ENCODE measurements around the gene BRDT.

The BRDT gene

GRCh38 chr1:92031281-92032110, 82.3 kb downstream of the BRDT start:
- TF ChIP-seq CTCF (IDR thresholded peaks at IDR 0.05; ENCODE audit: low read length, missing control alignments): no peak
- no peak overlapping the region for H3K4me3 ChIP-seq (replicated peaks; ENCODE audit: low read depth, low read length)
- no peak for DNase-seq (ENCODE audit: low read depth)

- TF ChIP-seq CTCF (IDR thresholded peaks at IDR 0.05; ENCODE audit: low read length, missing control alignments): no peak
- H3K4me3 ChIP-seq (replicated peaks; ENCODE audit: low read depth, low read length): no peak overlapping the region
- peak; percentile 16 for DNase-seq (ENCODE audit: low read depth)
These were observed 88.2 kb downstream of the BRDT start for GRCh38 chr1:92037400-92037799.

- no peak for DNase-seq (ENCODE audit: low read depth)
- no peak for TF ChIP-seq CTCF (IDR thresholded peaks at IDR 0.05; ENCODE audit: low read length, missing control alignments)
- H3K4me3 ChIP-seq (replicated peaks; ENCODE audit: low read depth, low read length): no peak overlapping the region
These were observed 89.6 kb downstream of the BRDT start for GRCh38 chr1:92038695-92039346.

GRCh38 chr1:92040971-92041370, 91.8 kb downstream of the BRDT start:
- H3K4me3 ChIP-seq (replicated peaks; ENCODE audit: low read depth, low read length): no peak overlapping the region
- no peak for DNase-seq (ENCODE audit: low read depth)
- TF ChIP-seq CTCF (IDR thresholded peaks at IDR 0.05; ENCODE audit: low read length, missing control alignments): no peak

DNA sequence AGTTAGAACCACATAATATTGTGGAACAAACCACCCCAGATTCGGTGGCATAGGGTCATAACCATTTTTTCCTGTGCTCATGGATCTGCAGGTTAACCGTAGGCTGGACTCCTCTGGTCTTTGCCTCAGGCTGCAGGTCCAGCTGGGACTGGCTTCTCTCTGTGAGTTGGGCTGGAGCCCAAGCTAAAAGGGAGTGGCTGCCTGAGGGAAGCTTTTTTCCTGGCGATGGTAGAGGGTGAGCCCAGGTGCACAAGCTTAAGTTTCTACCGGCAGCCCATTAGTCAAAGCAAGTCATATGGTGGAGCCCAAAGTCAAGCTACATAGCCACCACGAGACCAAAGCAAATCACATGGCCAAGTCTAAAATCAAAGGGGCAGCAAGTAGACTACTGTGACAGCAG, 94.4 kb downstream of the BRDT start:
- TF ChIP-seq CTCF (IDR thresholded peaks at IDR 0.05; ENCODE audit: low read length, missing control alignments): no peak
- no peak for DNase-seq (ENCODE audit: low read depth)

GRCh38 chr1:92045766-92046495, 96.7 kb downstream of the BRDT start:
- no peak for DNase-seq (ENCODE audit: low read depth)
- TF ChIP-seq CTCF (IDR thresholded peaks at IDR 0.05; ENCODE audit: low read length, missing control alignments): no peak
- no peak overlapping the region for H3K4me3 ChIP-seq (replicated peaks; ENCODE audit: low read depth, low read length)

More for the DNA sequence above, 94.4 kb downstream of the BRDT start:
- H3K4me3 ChIP-seq (replicated peaks; ENCODE audit: low read depth, low read length): no peak overlapping the region

All from fibroblast of pulmonary artery (primary cell).